WERI-Rb-1 (cell line): Measurements from ENCODE around the gene KCNN3.

Experiments used
- DNase-seq: peaks from one replicate; pipeline ENCODE4 v3.0.0-alpha.2; 2020
- H3K27ac ChIP-seq: fragments of 250-450 bp; sonication (Bioruptor Pico); 2 replicates; pipeline ENCODE4 v1.5.1; 2020; ENCODE audit warnings: mild to moderate bottlenecking, moderate library complexity
- H3K27me3 ChIP-seq: fragments of 250-450 bp; sonication (Bioruptor Pico); 2 replicates; pipeline ENCODE4 v1.5.1; 2021; ENCODE audit warnings: mild to moderate bottlenecking, low read depth, moderate library complexity; ENCODE audit not compliant: insufficient read depth, severe bottlenecking
- H3K36me3 ChIP-seq: fragments of 250-450 bp; sonication (Bioruptor Pico); 2 replicates; pipeline ENCODE4 v1.5.1; 2020; ENCODE audit warnings: mild to moderate bottlenecking, moderate library complexity
- H3K4me3 ChIP-seq: 2 replicates; pipeline ENCODE4 v1.5.1; 2011; ENCODE audit warnings: low read depth, mild to moderate bottlenecking, control low read depth, low read length
- H3K9me3 ChIP-seq: fragments of 250-450 bp; sonication (Bioruptor Pico); 2 replicates; pipeline ENCODE4 v1.5.1; 2021; ENCODE audit warnings: mild to moderate bottlenecking, moderate library complexity; ENCODE audit not compliant: severe bottlenecking
- CTCF ChIP-seq: IDR thresholded peaks from 2 replicates; pipeline ENCODE4 v1.5.1; 2011; ENCODE audit warnings: low read depth, mild to moderate bottlenecking, control low read depth, inconsistent platforms, low read length

The KCNN3 gene

GRCh38 chr1:154784416-154784815 is 85.7 kb downstream of the KCNN3 start:
- Histone ChIP-seq H3K36me3 (no peaks in the 10 kb centered on the region), H3K4me3 (no peak overlapping the region), H3K27ac (no peak overlapping the region), H3K27me3 (no peaks in the 10 kb centered on the region), H3K9me3 (no peaks in the 10 kb centered on the region)
- TF ChIP-seq CTCF = no peak
- DNase-seq = no peak

GRCh38 chr1:154783976-154784375 is 86.1 kb downstream of the KCNN3 start:
- Histone ChIP-seq H3K36me3 (no peaks in the 10 kb centered on the region), H3K27me3 (no peaks in the 10 kb centered on the region), H3K9me3 (peaks cover 2% of the 10 kb centered on the region)

GRCh38 chr1:154780541-154780940 is 89.5 kb downstream of the KCNN3 start:
- Histone ChIP-seq H3K36me3 (no peaks in the 10 kb centered on the region), H3K27me3 (no peaks in the 10 kb centered on the region), H3K27ac (no peak overlapping the region), H3K9me3 (peaks cover 6% of the 10 kb centered on the region), H3K4me3 (no peak overlapping the region)
- no peak for TF ChIP-seq CTCF
- DNase-seq = no peak

More at GRCh38 chr1:154783976-154784375, 86.1 kb downstream of the KCNN3 start:
- Histone ChIP-seq H3K27ac (no peak overlapping the region), H3K4me3 (no peak overlapping the region)
- no peak for DNase-seq
- no peak for TF ChIP-seq CTCF

GRCh38 chr1:154779551-154780189 is 90.4 kb downstream of the KCNN3 start:
- H3K27me3 ChIP-seq = no peaks in the 10 kb centered on the region
- TF ChIP-seq CTCF = 0 out of 2 replicates have a peak, but pooled peaks have one; percentile 8
- DNase-seq = peak; percentile 63
- no peak overlapping the region for H3K27ac ChIP-seq
- peaks cover 6% of the 10 kb centered on the region for H3K9me3 ChIP-seq
- no peak overlapping the region for H3K4me3 ChIP-seq
- no peaks in the 10 kb centered on the region for H3K36me3 ChIP-seq

- no peak for TF ChIP-seq CTCF
- Histone ChIP-seq H3K9me3 (peaks cover 6% of the 10 kb centered on the region), H3K27ac (no peak overlapping the region), H3K36me3 (no peaks in the 10 kb centered on the region), H3K4me3 (no peak overlapping the region), H3K27me3 (no peaks in the 10 kb centered on the region)
- no peak for DNase-seq
Observed at GRCh38 chr1:154778944-154779343, 91.1 kb downstream of the KCNN3 start.

- TF ChIP-seq CTCF = peak; percentile 51; the same call in 1 of the 2 replicates
- H3K9me3 ChIP-seq = peaks cover 6% of the 10 kb centered on the region
- no peaks in the 10 kb centered on the region for H3K27me3 ChIP-seq
- no peak overlapping the region for H3K4me3 ChIP-seq
- H3K27ac ChIP-seq = no peak overlapping the region
- DNase-seq = no peak
- H3K36me3 ChIP-seq = no peaks in the 10 kb centered on the region
Observed at GRCh38 chr1:154778275-154778674, 91.8 kb downstream of the KCNN3 start.
